ENCODE data around the gene MMRN1.

DNA sequence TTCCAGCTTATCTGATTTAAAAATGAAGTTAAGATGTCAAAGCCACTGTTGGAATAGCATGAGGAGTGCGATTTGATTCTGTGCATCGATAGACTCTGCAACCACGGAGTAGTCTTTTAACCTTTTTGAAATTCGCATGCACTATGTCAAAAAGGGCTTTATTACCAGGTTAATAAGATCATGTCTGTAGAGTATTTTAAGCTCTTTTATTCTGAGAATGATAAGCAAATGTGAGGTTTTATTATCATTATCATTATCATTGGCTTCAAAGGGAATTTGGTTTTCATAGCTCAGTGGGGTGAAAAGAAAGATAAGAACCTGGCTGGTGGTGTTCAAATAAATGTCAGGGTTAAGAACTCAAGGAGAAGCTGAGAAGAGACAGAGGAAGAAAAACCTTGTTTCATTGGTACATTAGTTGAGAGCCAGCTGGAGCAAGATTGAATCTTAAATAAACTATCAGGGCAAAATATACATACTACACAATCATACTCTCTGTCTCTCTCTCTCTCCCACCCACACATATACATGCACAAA, 102.6 kb downstream of the MMRN1 start:
- TF ChIP-seq, protein P1, sequence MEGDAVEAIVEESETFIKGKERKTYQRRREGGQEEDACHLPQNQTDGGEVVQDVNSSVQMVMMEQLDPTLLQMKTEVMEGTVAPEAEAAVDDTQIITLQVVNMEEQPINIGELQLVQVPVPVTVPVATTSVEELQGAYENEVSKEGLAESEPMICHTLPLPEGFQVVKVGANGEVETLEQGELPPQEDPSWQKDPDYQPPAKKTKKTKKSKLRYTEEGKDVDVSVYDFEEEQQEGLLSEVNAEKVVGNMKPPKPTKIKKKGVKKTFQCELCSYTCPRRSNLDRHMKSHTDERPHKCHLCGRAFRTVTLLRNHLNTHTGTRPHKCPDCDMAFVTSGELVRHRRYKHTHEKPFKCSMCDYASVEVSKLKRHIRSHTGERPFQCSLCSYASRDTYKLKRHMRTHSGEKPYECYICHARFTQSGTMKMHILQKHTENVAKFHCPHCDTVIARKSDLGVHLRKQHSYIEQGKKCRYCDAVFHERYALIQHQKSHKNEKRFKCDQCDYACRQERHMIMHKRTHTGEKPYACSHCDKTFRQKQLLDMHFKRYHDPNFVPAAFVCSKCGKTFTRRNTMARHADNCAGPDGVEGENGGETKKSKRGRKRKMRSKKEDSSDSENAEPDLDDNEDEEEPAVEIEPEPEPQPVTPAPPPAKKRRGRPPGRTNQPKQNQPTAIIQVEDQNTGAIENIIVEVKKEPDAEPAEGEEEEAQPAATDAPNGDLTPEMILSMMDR (IDR thresholded peaks at IDR 0.05): no peak
- no peak for TF ChIP-seq POLR2A (IDR thresholded peaks at IDR 0.05)
